Measurements from ENCODE around the gene DPYSL5. TPM values are rescaled to one million over a fixed set of nuclear protein-coding genes. Genes with fewer than 3 reads are reported as not detected.

The DPYSL5 gene
- total RNA-seq, 1 donor: not detected

- DNase-seq (ENCODE audit: low read depth in 2 of 3, low spot score in 2 of 3): no peak
These were observed 4.9 kb upstream of the DPYSL5 start for GRCh38 chr2:26843041-26843440.

- no peak for DNase-seq (ENCODE audit: low read depth in 2 of 3, low spot score in 2 of 3)
These were observed 2.9 kb upstream of the DPYSL5 start for GRCh38 chr2:26845021-26845420.

GRCh38 chr2:26846334-26847306 lies 1.3 kb upstream of the DPYSL5 start:
- DNase-seq (ENCODE audit: low read depth in 2 of 3, low spot score in 2 of 3): peak; percentile 37 to 79 (median 67)

GRCh38 chr2:26847307-26847654 lies 651 bp upstream of the DPYSL5 start:
- DNase-seq (ENCODE audit: low read depth in 2 of 3, low spot score in 2 of 3): no peak

GRCh38 chr2:26848336-26849055 lies 564 bp downstream of the DPYSL5 start:
- no peak for DNase-seq (ENCODE audit: low read depth in 2 of 3, low spot score in 2 of 3)

GRCh38 chr2:26849056-26849999 lies 1.4 kb downstream of the DPYSL5 start:
- no peak for DNase-seq (ENCODE audit: low read depth in 2 of 3, low spot score in 2 of 3)

GRCh38 chr2:26850000-26850431 lies 2.1 kb downstream of the DPYSL5 start:
- DNase-seq (ENCODE audit: low read depth in 2 of 3, low spot score in 2 of 3): no peak

GRCh38 chr2:26850505-26850904 lies 2.6 kb downstream of the DPYSL5 start:
- DNase-seq (ENCODE audit: low read depth in 2 of 3, low spot score in 2 of 3): no peak

GRCh38 chr2:26852405-26853306 lies 4.7 kb downstream of the DPYSL5 start:
- DNase-seq (ENCODE audit: low read depth in 2 of 3, low spot score in 2 of 3): no peak

- DNase-seq (ENCODE audit: low read depth in 2 of 3, low spot score in 2 of 3): no peak
These were observed 5.8 kb downstream of the DPYSL5 start for GRCh38 chr2:26853751-26854150.

GRCh38 chr2:26854283-26854827 lies 6.4 kb downstream of the DPYSL5 start:
- no peak for DNase-seq (ENCODE audit: low read depth in 2 of 3, low spot score in 2 of 3)

- DNase-seq (ENCODE audit: low read depth in 2 of 3, low spot score in 2 of 3): no peak
These were observed 7.5 kb downstream of the DPYSL5 start for GRCh38 chr2:26855466-26855865.

- no peak for DNase-seq (ENCODE audit: low read depth in 2 of 3, low spot score in 2 of 3)
These were observed 11.7 kb downstream of the DPYSL5 start for GRCh38 chr2:26859622-26860021.

- no peak for DNase-seq (ENCODE audit: low read depth in 2 of 3, low spot score in 2 of 3)
These were observed 12.4 kb downstream of the DPYSL5 start for GRCh38 chr2:26860211-26860850.

- DNase-seq (ENCODE audit: low read depth in 2 of 3, low spot score in 2 of 3): no peak
These were observed 13.8 kb downstream of the DPYSL5 start for GRCh38 chr2:26861610-26862224.

- no peak for DNase-seq (ENCODE audit: low read depth in 2 of 3, low spot score in 2 of 3)
These were observed 16.3 kb downstream of the DPYSL5 start for GRCh38 chr2:26864226-26864625.

- no peak for DNase-seq (ENCODE audit: low read depth in 2 of 3, low spot score in 2 of 3)
These were observed 16.7 kb downstream of the DPYSL5 start for GRCh38 chr2:26864646-26865045.

- DNase-seq (ENCODE audit: low read depth in 2 of 3, low spot score in 2 of 3): no peak
These were observed 22.7 kb downstream of the DPYSL5 start for GRCh38 chr2:26870585-26871095.

Data from hematopoietic multipotent progenitor cell (in vitro differentiated cells).